ENCODE measurements around the gene MEGF8. TPM values are rescaled to one million over a fixed set of nuclear protein-coding genes. Genes with fewer than 3 reads are reported as not detected.

The MEGF8 gene
- total and polyA plus RNA-seq, 9 of the 15 experiments (the other 6 are each of a cell fraction or from before 2014, with no cell fraction given): 0.28 to 13.1 (median 3.0) TPM

DNA sequence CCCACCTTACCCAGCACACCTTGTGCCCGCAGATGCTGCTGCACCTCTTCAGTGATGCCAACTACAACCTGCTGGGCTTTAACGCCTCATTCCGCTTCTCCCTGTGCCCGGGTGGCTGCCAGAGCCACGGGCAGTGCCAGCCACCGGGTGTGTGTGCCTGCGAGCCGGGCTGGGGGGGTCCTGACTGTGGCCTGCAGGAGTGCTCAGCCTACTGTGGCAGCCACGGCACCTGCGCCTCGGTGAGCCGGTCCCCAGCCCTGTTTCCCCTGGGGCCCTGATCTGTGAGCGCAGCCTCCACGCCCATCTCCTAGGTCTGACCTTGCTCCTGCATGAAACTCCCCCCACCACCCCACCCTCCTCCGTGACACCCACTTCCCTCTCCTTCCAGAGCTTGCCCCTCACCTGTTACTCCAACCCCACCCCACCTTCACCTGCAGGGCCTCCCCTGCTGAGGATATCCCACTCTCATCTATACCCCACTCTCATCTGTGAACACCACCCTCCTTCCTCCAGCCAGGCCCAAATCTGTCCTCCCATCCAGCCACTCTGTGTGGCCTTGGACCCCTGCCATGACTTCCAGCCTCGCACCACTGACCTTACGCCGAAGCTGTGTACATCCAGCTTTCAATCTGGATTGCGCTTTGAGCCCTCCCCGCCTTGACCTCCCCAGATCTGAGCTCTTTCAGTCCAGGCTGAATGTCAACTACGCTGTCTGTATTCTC is 8.7 kb downstream of the MEGF8 start:
- no peak overlapping the region for H3K27ac ChIP-seq (ENCODE audit: extremely low read depth, low read depth, low read length)
- ATAC-seq: no peak
- no peaks in the 10 kb centered on the region for H3K27me3 ChIP-seq (ENCODE audit: control insufficient read depth in 2 of 2, insufficient read depth in 2 of 2, low read length in 2 of 2)
- peaks cover 15% of the 10 kb centered on the region; the same call in 2 of the 3 replicates for H3K36me3 ChIP-seq (ENCODE audit: control insufficient read depth, insufficient read depth, low read length)
- H3K4me2 ChIP-seq (ENCODE audit: insufficient read depth, low read length): no peak overlapping the region
- FAIRE-seq: no peak
- in situ Hi-C loops (cut with MboI) (no loop called here), intact Hi-C loops (cut with micrococcal nuclease) (no loop called here)
- ChIA-PET CTCF (ENCODE audit: low intra/inter-chr PET ratio) (no interaction called here), POLR2A (no interaction called here)
- H3K9ac ChIP-seq (ENCODE audit: insufficient read depth in 1 of 2, low read depth in 2 of 2, low read length in 2 of 2): no peak overlapping the region
- DNase-seq (ENCODE audit: extremely low read depth in 1 of 4, low spot score in 3 of 4): no peak
- H2AFZ ChIP-seq (ENCODE audit: low read depth, low read length): no peak overlapping the region
- no peaks in the 10 kb centered on the region for H3K79me2 ChIP-seq (ENCODE audit: control insufficient read depth, insufficient read depth, low read length)
- no peaks in the 10 kb centered on the region for H3K9me3 ChIP-seq (replicated peaks; ENCODE audit: control insufficient read depth, insufficient read depth, low read depth, low read length)
- peaks cover 3% of the 10 kb centered on the region for H3K9me1 ChIP-seq (ENCODE audit: control insufficient read depth, insufficient read depth, low read length)
- TF ChIP-seq HNRNPL (IDR thresholded peaks at IDR 0.05; ENCODE audit: low read depth, low read length) (0 out of 2 replicates have a peak, but pooled peaks have one; percentile 23), TAL1 (IDR thresholded peaks at IDR 0.05) (no peak), NFIC (IDR thresholded peaks at IDR 0.05) (peak; percentile 45), BRF1 (IDR thresholded peaks at IDR 0.05; ENCODE audit: borderline replicate concordance, extremely low read depth, insufficient read length) (no peak)
- TF ChIP-seq, protein P1, sequence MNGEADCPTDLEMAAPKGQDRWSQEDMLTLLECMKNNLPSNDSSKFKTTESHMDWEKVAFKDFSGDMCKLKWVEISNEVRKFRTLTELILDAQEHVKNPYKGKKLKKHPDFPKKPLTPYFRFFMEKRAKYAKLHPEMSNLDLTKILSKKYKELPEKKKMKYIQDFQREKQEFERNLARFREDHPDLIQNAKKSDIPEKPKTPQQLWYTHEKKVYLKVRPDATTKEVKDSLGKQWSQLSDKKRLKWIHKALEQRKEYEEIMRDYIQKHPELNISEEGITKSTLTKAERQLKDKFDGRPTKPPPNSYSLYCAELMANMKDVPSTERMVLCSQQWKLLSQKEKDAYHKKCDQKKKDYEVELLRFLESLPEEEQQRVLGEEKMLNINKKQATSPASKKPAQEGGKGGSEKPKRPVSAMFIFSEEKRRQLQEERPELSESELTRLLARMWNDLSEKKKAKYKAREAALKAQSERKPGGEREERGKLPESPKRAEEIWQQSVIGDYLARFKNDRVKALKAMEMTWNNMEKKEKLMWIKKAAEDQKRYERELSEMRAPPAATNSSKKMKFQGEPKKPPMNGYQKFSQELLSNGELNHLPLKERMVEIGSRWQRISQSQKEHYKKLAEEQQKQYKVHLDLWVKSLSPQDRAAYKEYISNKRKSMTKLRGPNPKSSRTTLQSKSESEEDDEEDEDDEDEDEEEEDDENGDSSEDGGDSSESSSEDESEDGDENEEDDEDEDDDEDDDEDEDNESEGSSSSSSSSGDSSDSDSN (IDR thresholded peaks at IDR 0.05; ENCODE audit: borderline replicate concordance in 1 of 2, low read depth in 2 of 2, low read length in 2 of 2): no peak
- peaks cover 0 to 17% of the 10 kb centered on the region in 2 experiments; a peak in 3 of 5 replicates for H3K4me1 ChIP-seq (replicated peaks in 1 of 2; ENCODE audit: control insufficient read depth in 2 of 2, insufficient read depth in 2 of 2, low read length in 2 of 2)
- 64% methylated on average over 18 of the region's 21 CpGs for WGBS (ENCODE audit: insufficient coverage, low coverage, missing lambda C conversion rate)
- H4K20me1 ChIP-seq (replicated peaks; ENCODE audit: control insufficient read depth, insufficient read depth, low read length): no peaks in the 10 kb centered on the region; the same call in 1 of the 2 replicates
- no peak overlapping the region for H3K4me3 ChIP-seq
- no TSS peak for BruUV-seq (replicated peaks)

All from K562 (cell line).